Measurements from ENCODE around the gene RNF215.
"Not testable (repeated sequence)": the region's sequence is repeated elsewhere in the genome, so short reads cannot be mapped to it uniquely, and the experiment has no call there.

The RNF215 gene

GRCh38 chr22:30406400-30406799 is 19.2 kb upstream of the RNF215 start:
- Histone ChIP-seq H3K4me1 (ENCODE audit: control insufficient read depth in 1 of 2, insufficient read depth in 2 of 2, low read length in 2 of 2) (peaks cover 4 to 11% of the 10 kb centered on the region in 2 experiments), H3K9ac (ENCODE audit: low read length) (no peak overlapping the region), H3K27ac (ENCODE audit: low read depth, low read length) (no peak overlapping the region), H2BK5ac (ENCODE audit: low read depth, low read length, poor library complexity) (no peak overlapping the region), H2BK120ac (ENCODE audit: insufficient read depth, low read length, poor library complexity) (no peak overlapping the region), H3K27me3 (ENCODE audit: insufficient read depth, low read length) (no peaks in the 10 kb centered on the region), H3K79me1 (ENCODE audit: low read length) (no peaks in the 10 kb centered on the region), H4K12ac (ENCODE audit: low read depth, low read length) (no peak overlapping the region), H4K8ac (ENCODE audit: low read depth, low read length) (no peak overlapping the region), H3K4me2 (ENCODE audit: low read length) (no peak overlapping the region), H3K23ac (ENCODE audit: low read length) (no peak overlapping the region), H3K9me3 (ENCODE audit: insufficient read depth, low read depth, low read length) (no peaks in the 10 kb centered on the region), H2AK5ac (ENCODE audit: low read length) (no peak overlapping the region), H3K36me3 (ENCODE audit: control insufficient read depth in 1 of 2, insufficient read depth in 2 of 2, low read length in 2 of 2) (peaks cover 0 to 4% of the 10 kb centered on the region in 2 experiments), H2AFZ (ENCODE audit: insufficient read depth, low read length, poor library complexity) (no peak overlapping the region), H3K18ac (ENCODE audit: low read length) (no peak overlapping the region), H3K14ac (ENCODE audit: low read length) (no peak overlapping the region), H3K4ac (ENCODE audit: low read depth, low read length) (no peak overlapping the region), H2BK12ac (ENCODE audit: low read length) (no peak overlapping the region), H3K4me3 (ENCODE audit: low read depth, low read length) (no peak overlapping the region), H4K91ac (ENCODE audit: low read depth, low read length) (no peak overlapping the region), H3K79me2 (ENCODE audit: control insufficient read depth, insufficient read depth, low read length, poor library complexity) (no peaks in the 10 kb centered on the region)
- no CpG with 5 or more reads among the region's 6 CpGs for WGBS (ENCODE audit: extremely low coverage, insufficient coverage, insufficient read length)
- no peak for DNase-seq

- no peaks in the 10 kb centered on the region for H3K9me3 ChIP-seq (ENCODE audit: insufficient read depth, low read depth, low read length)
- no peak overlapping the region for H3K23ac ChIP-seq (ENCODE audit: low read length)
- H2AK5ac ChIP-seq (ENCODE audit: low read length), result no peak overlapping the region
- H4K8ac ChIP-seq (ENCODE audit: low read depth, low read length), result no peak overlapping the region
- H2AFZ ChIP-seq (ENCODE audit: insufficient read depth, low read length, poor library complexity), result no peak overlapping the region
- H3K14ac ChIP-seq (ENCODE audit: low read length), result no peak overlapping the region
- DNase-seq, result no peak
- H3K9ac ChIP-seq (ENCODE audit: low read length), result no peak overlapping the region
- peaks cover 0 to 4% of the 10 kb centered on the region in 2 experiments for H3K36me3 ChIP-seq (ENCODE audit: control insufficient read depth in 1 of 2, insufficient read depth in 2 of 2, low read length in 2 of 2)
- H2BK5ac ChIP-seq (ENCODE audit: low read depth, low read length, poor library complexity), result no peak overlapping the region
- no CpG with 5 or more reads among the region's 4 CpGs for WGBS (ENCODE audit: extremely low coverage, insufficient coverage, insufficient read length)
- no peak overlapping the region for H4K12ac ChIP-seq (ENCODE audit: low read depth, low read length)
- H3K79me1 ChIP-seq (ENCODE audit: low read length), result no peaks in the 10 kb centered on the region
- no peak overlapping the region for H3K27ac ChIP-seq (ENCODE audit: low read depth, low read length)
- H3K4me2 ChIP-seq (ENCODE audit: low read length), result no peak overlapping the region
- H3K4me1 ChIP-seq (ENCODE audit: control insufficient read depth in 1 of 2, insufficient read depth in 2 of 2, low read length in 2 of 2), result peaks cover 4 to 11% of the 10 kb centered on the region in 2 experiments
- H3K18ac ChIP-seq (ENCODE audit: low read length), result no peak overlapping the region
- H3K4me3 ChIP-seq (ENCODE audit: low read depth, low read length), result no peak overlapping the region
- no peak overlapping the region for H2BK12ac ChIP-seq (ENCODE audit: low read length)
- no peaks in the 10 kb centered on the region for H3K27me3 ChIP-seq (ENCODE audit: insufficient read depth, low read length)
- H4K91ac ChIP-seq (ENCODE audit: low read depth, low read length), result no peak overlapping the region
- H3K4ac ChIP-seq (ENCODE audit: low read depth, low read length), result no peak overlapping the region
- H3K79me2 ChIP-seq (ENCODE audit: control insufficient read depth, insufficient read depth, low read length, poor library complexity), result no peaks in the 10 kb centered on the region
- no peak overlapping the region for H2BK120ac ChIP-seq (ENCODE audit: insufficient read depth, low read length, poor library complexity)
Measured at GRCh38 chr22:30405731-30406130, 18.5 kb upstream of the RNF215 start.

DNA sequence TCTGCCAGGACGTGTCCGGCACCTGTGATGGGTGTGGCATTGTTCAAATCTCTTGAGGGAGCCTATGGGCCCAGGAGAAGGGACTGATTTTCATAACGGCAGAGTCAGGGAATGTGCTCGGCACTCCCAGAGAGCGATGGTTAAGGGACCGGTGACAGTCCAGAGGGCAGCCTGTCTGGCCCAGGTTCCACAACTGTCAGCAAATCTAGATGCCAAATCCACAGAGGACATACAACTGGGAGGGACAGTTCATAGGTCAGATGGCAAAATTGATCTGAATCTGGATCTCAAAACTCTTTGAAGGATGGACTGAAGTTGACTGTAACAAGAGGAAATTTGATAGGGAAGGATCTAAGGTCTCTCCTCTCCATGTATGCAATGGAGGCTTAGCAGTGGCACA is 17.1 kb upstream of the RNF215 start:
- Histone ChIP-seq H2AK5ac (ENCODE audit: low read length) (no peak overlapping the region), H3K4me3 (ENCODE audit: low read depth, low read length) (no peak overlapping the region), H3K9me3 (ENCODE audit: insufficient read depth, low read depth, low read length) (no peaks in the 10 kb centered on the region), H3K79me1 (ENCODE audit: low read length) (no peaks in the 10 kb centered on the region), H4K12ac (ENCODE audit: low read depth, low read length) (no peak overlapping the region), H3K79me2 (ENCODE audit: control insufficient read depth, insufficient read depth, low read length, poor library complexity) (no peaks in the 10 kb centered on the region), H3K4ac (ENCODE audit: low read depth, low read length) (no peak overlapping the region), H2BK5ac (ENCODE audit: low read depth, low read length, poor library complexity) (no peak overlapping the region), H2BK12ac (ENCODE audit: low read length) (no peak overlapping the region), H3K36me3 (ENCODE audit: control insufficient read depth in 1 of 2, insufficient read depth in 2 of 2, low read length in 2 of 2) (peaks cover 0 to 4% of the 10 kb centered on the region in 2 experiments), H4K8ac (ENCODE audit: low read depth, low read length) (no peak overlapping the region), H2BK120ac (ENCODE audit: insufficient read depth, low read length, poor library complexity) (no peak overlapping the region), H2AFZ (ENCODE audit: insufficient read depth, low read length, poor library complexity) (no peak overlapping the region), H3K23ac (ENCODE audit: low read length) (no peak overlapping the region), H3K27me3 (ENCODE audit: insufficient read depth, low read length) (no peaks in the 10 kb centered on the region), H3K14ac (ENCODE audit: low read length) (no peak overlapping the region), H3K9ac (ENCODE audit: low read length) (no peak overlapping the region), H3K27ac (ENCODE audit: low read depth, low read length) (no peak overlapping the region), H3K4me2 (ENCODE audit: low read length) (no peak overlapping the region), H4K91ac (ENCODE audit: low read depth, low read length) (no peak overlapping the region), H3K4me1 (ENCODE audit: control insufficient read depth in 1 of 2, insufficient read depth in 2 of 2, low read length in 2 of 2) (peaks cover 4 to 11% of the 10 kb centered on the region in 2 experiments), H3K18ac (ENCODE audit: low read length) (no peak overlapping the region)
- no peak for DNase-seq
- no CpG with 5 or more reads among the region's 6 CpGs for WGBS (ENCODE audit: extremely low coverage, insufficient coverage, insufficient read length)

DNA sequence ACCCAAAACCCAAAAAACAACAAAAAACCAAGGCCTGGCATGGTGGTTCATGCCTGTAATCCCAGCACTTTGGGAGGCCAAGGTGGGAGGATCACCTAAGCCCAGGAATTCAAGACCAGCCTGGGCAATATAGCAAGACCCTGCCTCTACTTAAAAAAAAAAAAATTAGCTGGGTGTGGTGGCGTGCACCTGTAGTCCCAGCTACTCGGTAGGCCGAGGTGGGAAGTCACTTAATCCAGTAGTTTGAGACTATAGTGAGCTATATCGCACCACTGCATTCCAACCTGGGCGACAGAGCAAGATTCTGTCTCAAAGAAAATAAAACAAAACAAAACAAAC is 15.5 kb upstream of the RNF215 start:
- not testable (repeated sequence) for H3K4me2 ChIP-seq (ENCODE audit: low read length); H3K9me3 ChIP-seq (ENCODE audit: insufficient read depth, low read depth, low read length); H4K91ac ChIP-seq (ENCODE audit: low read depth, low read length); H3K4ac ChIP-seq (ENCODE audit: low read depth, low read length); H2AFZ ChIP-seq (ENCODE audit: insufficient read depth, low read length, poor library complexity); DNase-seq; H3K79me1 ChIP-seq (ENCODE audit: low read length); H2AK5ac ChIP-seq (ENCODE audit: low read length); H2BK5ac ChIP-seq (ENCODE audit: low read depth, low read length, poor library complexity); H3K27me3 ChIP-seq (ENCODE audit: insufficient read depth, low read length); H3K79me2 ChIP-seq (ENCODE audit: control insufficient read depth, insufficient read depth, low read length, poor library complexity); H4K8ac ChIP-seq (ENCODE audit: low read depth, low read length); H2BK12ac ChIP-seq (ENCODE audit: low read length); H3K27ac ChIP-seq (ENCODE audit: low read depth, low read length); H3K23ac ChIP-seq (ENCODE audit: low read length); H3K36me3 ChIP-seq (ENCODE audit: control insufficient read depth in 1 of 2, insufficient read depth in 2 of 2, low read length in 2 of 2); H3K18ac ChIP-seq (ENCODE audit: low read length); H4K12ac ChIP-seq (ENCODE audit: low read depth, low read length); H3K4me1 ChIP-seq (ENCODE audit: control insufficient read depth in 1 of 2, insufficient read depth in 2 of 2, low read length in 2 of 2); H2BK120ac ChIP-seq (ENCODE audit: insufficient read depth, low read length, poor library complexity); H3K14ac ChIP-seq (ENCODE audit: low read length); H3K4me3 ChIP-seq (ENCODE audit: low read depth, low read length); H3K9ac ChIP-seq (ENCODE audit: low read length)
- WGBS (ENCODE audit: extremely low coverage, insufficient coverage, insufficient read length), result no CpG with 5 or more reads among the region's 5 CpGs

Measured in trophoblast cell (in vitro differentiated cells and primary cell).